ENCODE data around the gene OLFML3.

The OLFML3 gene

GRCh38 chr1:114024049-114024448, 44.8 kb downstream of the OLFML3 start:
- no peak overlapping the region for H3K27ac ChIP-seq (replicated peaks)
- DNase-seq (ENCODE audit: low read depth in 1 of 2, low spot score in 1 of 2): no peak
- no peak overlapping the region for H3K4me3 ChIP-seq (replicated peaks; ENCODE audit: insufficient read depth, low read length)
- H3K27me3 ChIP-seq (ENCODE audit: insufficient read depth, poor library complexity, severe bottlenecking): no peaks in the 10 kb centered on the region
- no peak for TF ChIP-seq GABPA (IDR thresholded peaks at IDR 0.05; ENCODE audit: low read depth)
- no peak for TF ChIP-seq CTCF (IDR thresholded peaks at IDR 0.05; ENCODE audit: insufficient read depth, low read length)
- no peak for TF ChIP-seq REST (IDR thresholded peaks at IDR 0.05; ENCODE audit: insufficient replicate concordance, low read depth)
- TF ChIP-seq POLR2AphosphoS5 (IDR thresholded peaks at IDR 0.05; ENCODE audit: low read depth): no peak
- no peak for TF ChIP-seq SPI1 (IDR thresholded peaks at IDR 0.05; ENCODE audit: borderline replicate concordance, low read depth)

GRCh38 chr1:114025609-114026401, 46.5 kb downstream of the OLFML3 start:
- TF ChIP-seq POLR2AphosphoS5 (IDR thresholded peaks at IDR 0.05; ENCODE audit: low read depth): no peak
- no peak for TF ChIP-seq REST (IDR thresholded peaks at IDR 0.05; ENCODE audit: insufficient replicate concordance, low read depth)
- no peak for TF ChIP-seq SPI1 (IDR thresholded peaks at IDR 0.05; ENCODE audit: borderline replicate concordance, low read depth)
- TF ChIP-seq GABPA (IDR thresholded peaks at IDR 0.05; ENCODE audit: low read depth): no peak
- TF ChIP-seq CTCF (IDR thresholded peaks at IDR 0.05; ENCODE audit: insufficient read depth, low read length): no peak
- H3K27me3 ChIP-seq (ENCODE audit: insufficient read depth, poor library complexity, severe bottlenecking): no peaks in the 10 kb centered on the region
- DNase-seq (ENCODE audit: low read depth in 1 of 2, low spot score in 1 of 2): no peak
- no peak overlapping the region for H3K4me3 ChIP-seq (replicated peaks; ENCODE audit: insufficient read depth, low read length)
- no peak overlapping the region for H3K27ac ChIP-seq (replicated peaks)

GRCh38 chr1:114026797-114027196, 47.5 kb downstream of the OLFML3 start:
- no peak for DNase-seq (ENCODE audit: low read depth in 1 of 2, low spot score in 1 of 2)

More at GRCh38 chr1:114026797-114027196, 47.5 kb downstream of the OLFML3 start:
- Histone ChIP-seq H3K4me3 (replicated peaks; ENCODE audit: insufficient read depth, low read length) (no peak overlapping the region), H3K27ac (replicated peaks) (no peak overlapping the region), H3K27me3 (ENCODE audit: insufficient read depth, poor library complexity, severe bottlenecking) (no peaks in the 10 kb centered on the region)
- no peak for TF ChIP-seq REST (IDR thresholded peaks at IDR 0.05; ENCODE audit: insufficient replicate concordance, low read depth)

Measured in HL-60 (cell line).